ENCODE data around the gene CNOT3.

Gene CNOT3

DNA sequence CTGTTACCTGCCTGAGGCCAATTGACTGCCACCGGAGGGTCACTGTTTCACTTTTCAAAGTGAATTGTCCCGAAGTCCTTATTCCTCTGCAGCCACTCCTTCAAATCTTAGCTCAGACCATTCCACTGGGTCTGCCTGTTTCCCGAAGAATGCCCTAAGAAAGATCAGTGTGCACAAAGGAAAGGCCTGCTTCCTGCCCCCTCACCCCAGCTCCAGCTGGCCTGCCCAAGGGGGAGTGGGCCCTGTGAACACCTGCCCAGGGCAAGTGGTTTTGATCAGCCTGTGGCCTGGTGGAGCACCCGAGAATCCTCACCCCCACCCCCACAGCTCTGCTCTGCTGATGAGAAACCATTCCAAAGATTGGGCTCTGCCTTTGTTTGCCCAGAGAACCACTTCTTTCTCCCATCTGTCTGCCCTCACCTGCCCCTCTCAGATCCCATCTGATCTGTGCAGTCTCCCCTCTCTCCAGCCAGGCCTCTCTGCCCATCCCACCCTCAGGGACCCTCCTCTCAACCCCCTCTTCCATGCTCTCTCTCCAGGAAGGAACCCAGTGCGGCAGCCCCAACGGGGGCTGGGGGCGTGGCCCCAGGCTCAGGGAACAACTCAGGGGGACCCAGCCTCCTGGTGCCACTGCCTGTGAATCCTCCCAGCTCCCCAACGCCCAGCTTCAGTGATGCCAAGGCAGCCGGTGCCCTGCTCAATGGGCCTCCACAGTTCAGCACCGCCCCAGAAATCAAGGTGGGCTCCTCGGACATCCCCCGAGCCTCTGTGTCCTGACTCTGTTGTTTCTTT, 11.7 kb downstream of the CNOT3 start:
- no peak overlapping the region for H4K8ac ChIP-seq (ENCODE audit: low read depth, low read length)
- H3K18ac ChIP-seq (ENCODE audit: low read length), result no peak overlapping the region
- no peaks in the 10 kb centered on the region for H3K79me2 ChIP-seq (ENCODE audit: control insufficient read depth, insufficient read depth, low read length)
- no peaks in the 10 kb centered on the region for H3K4me1 ChIP-seq (ENCODE audit: control insufficient read depth, low read depth, low read length)
- no peaks in the 10 kb centered on the region for H3K27me3 ChIP-seq (ENCODE audit: insufficient read depth, low read length, poor library complexity)
- H2AK5ac ChIP-seq (ENCODE audit: low read length), result no peak overlapping the region
- H3K4ac ChIP-seq (ENCODE audit: low read depth, low read length), result no peak overlapping the region
- no peak overlapping the region for H4K5ac ChIP-seq (ENCODE audit: low read length)
- H2BK120ac ChIP-seq (ENCODE audit: low read depth, low read length), result no peak overlapping the region
- H3K4me3 ChIP-seq (ENCODE audit: low read length), result no peak overlapping the region
- peaks cover 44% of the 10 kb centered on the region for H3K36me3 ChIP-seq (ENCODE audit: control insufficient read depth, insufficient read depth, low read length)
- H3K9ac ChIP-seq (ENCODE audit: low read length), result no peak overlapping the region
- no peak overlapping the region for H3K56ac ChIP-seq (ENCODE audit: low read length)
- H2BK15ac ChIP-seq (replicated peaks; ENCODE audit: low read depth), result no peak overlapping the region
- H2BK5ac ChIP-seq (ENCODE audit: low read length), result no peak overlapping the region
- H3K27ac ChIP-seq (ENCODE audit: low read depth, low read length), result no peak overlapping the region
- WGBS (ENCODE audit: extremely low coverage, insufficient coverage, low lambda C conversion rate), result no CpG with 5 or more reads among the region's 12 CpGs
- no peak overlapping the region for H3K4me2 ChIP-seq (ENCODE audit: low read length)
- H3K79me1 ChIP-seq (ENCODE audit: low read length), result peaks cover 3% of the 10 kb centered on the region
- no peak overlapping the region for H3K23ac ChIP-seq (ENCODE audit: low read length)
- DNase-seq, result no peak

DNA sequence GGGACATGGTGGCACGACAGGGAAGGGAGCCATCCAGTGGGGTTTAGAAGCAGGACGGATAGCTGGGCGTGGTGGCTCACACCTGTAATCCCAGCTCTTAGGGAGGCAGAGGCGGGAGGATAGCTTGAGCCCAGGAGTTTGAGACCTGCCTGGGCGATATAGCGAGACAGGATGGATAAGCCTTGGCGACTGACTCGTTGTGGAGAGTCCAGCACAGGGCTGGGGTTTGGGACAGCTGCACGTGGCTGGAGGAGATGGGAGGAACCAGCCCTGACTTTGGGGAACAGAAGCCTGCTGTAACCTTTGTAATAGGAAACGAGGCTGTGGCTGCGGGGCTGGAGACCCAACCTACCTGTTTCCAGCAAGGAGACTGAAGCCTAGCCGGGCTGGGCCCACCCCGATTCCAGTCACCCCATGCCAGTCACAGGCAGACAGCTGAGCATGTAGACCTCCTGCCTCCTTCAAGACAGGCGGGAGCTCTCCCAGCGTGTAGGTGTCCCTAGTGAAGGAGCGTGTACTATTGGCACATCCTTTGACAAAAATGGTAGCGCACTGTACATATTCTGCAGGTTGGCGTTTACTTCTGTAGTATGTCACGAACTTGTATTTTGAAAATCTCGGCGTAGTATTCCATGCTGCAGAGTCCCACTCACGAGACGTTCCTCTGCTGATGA, 13.9 kb downstream of the CNOT3 start:
- no peak overlapping the region for H3K9ac ChIP-seq (ENCODE audit: low read length)
- H3K18ac ChIP-seq (ENCODE audit: low read length), result no peak overlapping the region
- H4K8ac ChIP-seq (ENCODE audit: low read depth, low read length), result no peak overlapping the region
- H3K79me2 ChIP-seq (ENCODE audit: control insufficient read depth, insufficient read depth, low read length), result no peaks in the 10 kb centered on the region
- H2BK15ac ChIP-seq (replicated peaks; ENCODE audit: low read depth), result no peak overlapping the region
- no peak overlapping the region for H2BK5ac ChIP-seq (ENCODE audit: low read length)
- H3K4ac ChIP-seq (ENCODE audit: low read depth, low read length), result no peak overlapping the region
- H3K56ac ChIP-seq (ENCODE audit: low read length), result no peak overlapping the region
- H3K79me1 ChIP-seq (ENCODE audit: low read length), result no peaks in the 10 kb centered on the region
- H2AK5ac ChIP-seq (ENCODE audit: low read length), result no peak overlapping the region
- H3K4me1 ChIP-seq (ENCODE audit: control insufficient read depth, low read depth, low read length), result no peaks in the 10 kb centered on the region
- peaks cover 40% of the 10 kb centered on the region for H3K36me3 ChIP-seq (ENCODE audit: control insufficient read depth, insufficient read depth, low read length)
- no peak overlapping the region for H3K4me3 ChIP-seq (ENCODE audit: low read length)
- no peak overlapping the region for H4K5ac ChIP-seq (ENCODE audit: low read length)
- DNase-seq, result no peak
- no peak overlapping the region for H2BK120ac ChIP-seq (ENCODE audit: low read depth, low read length)
- no peak overlapping the region for H3K23ac ChIP-seq (ENCODE audit: low read length)
- H3K27ac ChIP-seq (ENCODE audit: low read depth, low read length), result no peak overlapping the region
- WGBS (ENCODE audit: extremely low coverage, insufficient coverage, low lambda C conversion rate), result no CpG with 5 or more reads among the region's 23 CpGs
- H3K4me2 ChIP-seq (ENCODE audit: low read length), result no peak overlapping the region
- no peaks in the 10 kb centered on the region for H3K27me3 ChIP-seq (ENCODE audit: insufficient read depth, low read length, poor library complexity)

DNA sequence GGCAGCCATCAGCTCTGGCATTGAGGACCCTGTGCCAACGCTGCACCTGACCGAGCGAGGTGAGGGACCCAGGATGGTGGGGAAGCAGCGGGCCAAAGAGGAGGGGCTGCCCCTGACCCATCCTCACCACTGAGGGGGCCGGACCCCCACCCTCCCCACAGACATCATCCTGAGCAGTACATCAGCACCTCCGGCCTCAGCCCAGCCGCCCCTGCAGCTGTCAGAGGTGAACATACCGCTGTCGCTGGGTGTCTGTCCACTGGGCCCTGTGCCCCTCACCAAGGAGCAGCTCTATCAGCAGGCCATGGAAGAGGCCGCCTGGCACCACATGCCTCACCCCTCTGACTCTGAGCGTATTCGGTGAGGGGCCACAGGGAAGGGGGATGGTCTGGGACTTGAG, 14.7 kb downstream of the CNOT3 start:
- Histone ChIP-seq H3K79me1 (ENCODE audit: low read length) (no peaks in the 10 kb centered on the region), H3K4me2 (ENCODE audit: low read length) (no peak overlapping the region), H3K36me3 (ENCODE audit: control insufficient read depth, insufficient read depth, low read length) (peaks cover 32% of the 10 kb centered on the region), H2BK5ac (ENCODE audit: low read length) (no peak overlapping the region), H3K9ac (ENCODE audit: low read length) (no peak overlapping the region), H2AK5ac (ENCODE audit: low read length) (no peak overlapping the region), H3K27me3 (ENCODE audit: insufficient read depth, low read length, poor library complexity) (no peaks in the 10 kb centered on the region), H3K23ac (ENCODE audit: low read length) (no peak overlapping the region), H4K8ac (ENCODE audit: low read depth, low read length) (no peak overlapping the region), H2BK15ac (replicated peaks; ENCODE audit: low read depth) (no peak overlapping the region), H3K4ac (ENCODE audit: low read depth, low read length) (no peak overlapping the region), H2BK120ac (ENCODE audit: low read depth, low read length) (no peak overlapping the region), H4K5ac (ENCODE audit: low read length) (no peak overlapping the region), H3K79me2 (ENCODE audit: control insufficient read depth, insufficient read depth, low read length) (no peaks in the 10 kb centered on the region), H3K4me1 (ENCODE audit: control insufficient read depth, low read depth, low read length) (no peaks in the 10 kb centered on the region), H3K56ac (ENCODE audit: low read length) (no peak overlapping the region), H3K27ac (ENCODE audit: low read depth, low read length) (no peak overlapping the region), H3K4me3 (ENCODE audit: low read length) (no peak overlapping the region), H3K18ac (ENCODE audit: low read length) (no peak overlapping the region)
- DNase-seq, result no peak
- WGBS (ENCODE audit: extremely low coverage, insufficient coverage, low lambda C conversion rate), result no CpG with 5 or more reads among the region's 12 CpGs

DNA sequence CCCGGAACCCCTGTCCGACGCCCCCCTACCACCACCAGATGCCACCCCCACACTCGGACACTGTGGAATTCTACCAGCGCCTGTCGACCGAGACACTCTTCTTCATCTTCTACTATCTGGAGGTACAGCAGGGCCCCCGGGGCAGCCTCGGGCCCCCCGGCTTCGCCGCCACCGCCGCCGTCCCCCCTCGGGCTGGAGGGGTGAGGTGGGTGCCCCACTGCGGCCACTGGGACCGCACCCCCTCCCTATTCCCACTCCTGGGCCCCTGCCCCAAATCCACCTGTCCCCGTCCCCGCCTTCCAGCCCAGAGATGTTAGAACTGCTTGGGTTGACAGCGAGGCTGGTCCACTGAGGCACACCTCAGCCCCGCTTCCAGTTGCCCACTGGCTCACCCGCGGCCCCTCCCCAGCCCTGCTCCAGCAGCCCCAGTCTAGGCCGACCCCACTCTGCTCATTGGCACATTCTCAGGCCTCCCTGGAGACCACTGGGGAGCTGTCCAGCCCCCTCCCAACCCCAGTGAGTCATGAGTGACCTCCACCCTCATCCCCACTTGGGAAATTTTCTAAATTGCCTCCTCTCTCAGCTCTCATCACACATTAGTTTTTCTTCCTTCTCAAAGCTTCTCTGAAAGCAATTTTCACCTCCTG, 15.4 kb downstream of the CNOT3 start:
- no CpG with 5 or more reads among the region's 25 CpGs for WGBS (ENCODE audit: extremely low coverage, insufficient coverage, low lambda C conversion rate)
- no peak overlapping the region for H3K4me3 ChIP-seq (ENCODE audit: low read length)
- no peak overlapping the region for H2BK15ac ChIP-seq (replicated peaks; ENCODE audit: low read depth)
- no peak overlapping the region for H2AK5ac ChIP-seq (ENCODE audit: low read length)
- H3K4me1 ChIP-seq (ENCODE audit: control insufficient read depth, low read depth, low read length), result no peaks in the 10 kb centered on the region
- no peak overlapping the region for H3K9ac ChIP-seq (ENCODE audit: low read length)
- no peak overlapping the region for H3K4ac ChIP-seq (ENCODE audit: low read depth, low read length)
- no peak overlapping the region for H2BK5ac ChIP-seq (ENCODE audit: low read length)
- no peak overlapping the region for H3K27ac ChIP-seq (ENCODE audit: low read depth, low read length)
- no peak for DNase-seq
- H3K56ac ChIP-seq (ENCODE audit: low read length), result no peak overlapping the region
- no peak overlapping the region for H4K8ac ChIP-seq (ENCODE audit: low read depth, low read length)
- H3K36me3 ChIP-seq (ENCODE audit: control insufficient read depth, insufficient read depth, low read length), result peaks cover 27% of the 10 kb centered on the region
- no peak overlapping the region for H4K5ac ChIP-seq (ENCODE audit: low read length)
- no peak overlapping the region for H2BK120ac ChIP-seq (ENCODE audit: low read depth, low read length)
- H3K18ac ChIP-seq (ENCODE audit: low read length), result no peak overlapping the region
- H3K79me2 ChIP-seq (ENCODE audit: control insufficient read depth, insufficient read depth, low read length), result no peaks in the 10 kb centered on the region
- H3K79me1 ChIP-seq (ENCODE audit: low read length), result no peaks in the 10 kb centered on the region
- H3K23ac ChIP-seq (ENCODE audit: low read length), result no peak overlapping the region
- no peak overlapping the region for H3K4me2 ChIP-seq (ENCODE audit: low read length)
- H3K27me3 ChIP-seq (ENCODE audit: insufficient read depth, low read length, poor library complexity), result no peaks in the 10 kb centered on the region

DNA sequence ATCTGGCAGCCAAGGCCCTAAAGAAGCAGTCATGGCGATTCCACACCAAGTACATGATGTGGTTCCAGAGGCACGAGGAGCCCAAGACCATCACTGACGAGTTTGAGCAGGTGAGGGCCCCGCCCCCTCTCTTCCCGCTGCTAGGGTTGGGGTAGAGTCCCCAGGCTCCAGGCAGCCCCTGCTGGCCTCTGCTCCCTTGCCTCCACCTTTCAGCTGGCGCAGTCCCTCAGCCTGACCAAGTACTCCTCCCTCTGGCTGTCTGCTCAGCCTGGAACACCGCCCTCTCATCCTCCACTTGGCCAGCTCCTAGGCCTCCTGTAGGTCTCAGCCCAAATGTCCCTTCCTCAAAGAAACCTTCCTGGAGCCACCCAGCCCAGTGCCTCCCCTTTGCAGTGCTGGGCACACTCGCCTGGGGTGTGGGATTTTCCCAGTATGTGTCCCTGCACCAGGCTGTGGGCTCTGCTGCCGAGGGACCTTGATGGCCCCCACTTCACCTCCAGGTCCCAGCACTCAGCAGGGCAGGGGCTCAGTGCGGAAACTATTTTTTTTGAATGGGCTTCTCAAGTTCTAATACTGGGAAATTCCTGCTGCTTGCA, 16.3 kb downstream of the CNOT3 start:
- H3K18ac ChIP-seq (ENCODE audit: low read length), result no peak overlapping the region
- no peaks in the 10 kb centered on the region for H3K4me1 ChIP-seq (ENCODE audit: control insufficient read depth, low read depth, low read length)
- no peak overlapping the region for H3K4me2 ChIP-seq (ENCODE audit: low read length)
- no peak overlapping the region for H3K4ac ChIP-seq (ENCODE audit: low read depth, low read length)
- H3K36me3 ChIP-seq (ENCODE audit: control insufficient read depth, insufficient read depth, low read length), result peaks cover 25% of the 10 kb centered on the region
- H4K8ac ChIP-seq (ENCODE audit: low read depth, low read length), result no peak overlapping the region
- no peak overlapping the region for H3K4me3 ChIP-seq (ENCODE audit: low read length)
- no peak for DNase-seq
- no CpG with 5 or more reads among the region's 10 CpGs for WGBS (ENCODE audit: extremely low coverage, insufficient coverage, low lambda C conversion rate)
- no peak overlapping the region for H4K5ac ChIP-seq (ENCODE audit: low read length)
- no peak overlapping the region for H2BK5ac ChIP-seq (ENCODE audit: low read length)
- H2BK120ac ChIP-seq (ENCODE audit: low read depth, low read length), result no peak overlapping the region
- H3K23ac ChIP-seq (ENCODE audit: low read length), result no peak overlapping the region
- H3K9ac ChIP-seq (ENCODE audit: low read length), result no peak overlapping the region
- no peak overlapping the region for H3K56ac ChIP-seq (ENCODE audit: low read length)
- no peaks in the 10 kb centered on the region for H3K79me2 ChIP-seq (ENCODE audit: control insufficient read depth, insufficient read depth, low read length)
- no peak overlapping the region for H2BK15ac ChIP-seq (replicated peaks; ENCODE audit: low read depth)
- H3K27ac ChIP-seq (ENCODE audit: low read depth, low read length), result no peak overlapping the region
- no peak overlapping the region for H2AK5ac ChIP-seq (ENCODE audit: low read length)
- H3K27me3 ChIP-seq (ENCODE audit: insufficient read depth, low read length, poor library complexity), result no peaks in the 10 kb centered on the region
- no peaks in the 10 kb centered on the region for H3K79me1 ChIP-seq (ENCODE audit: low read length)
